ENCODE measurements around the gene PTX3. TPM values are rescaled to one million over a fixed set of nuclear protein-coding genes. Genes with fewer than 3 reads are reported as not detected.
A peak's percentile ranks its signal among the peaks of the same experiment; 100 is the strongest.

PTX3 gene
- total and polyA plus RNA-seq, 2 donors (not counting 1 experiment from before 2014, with no cell fraction given), result 464 to 555 TPM

DNA sequence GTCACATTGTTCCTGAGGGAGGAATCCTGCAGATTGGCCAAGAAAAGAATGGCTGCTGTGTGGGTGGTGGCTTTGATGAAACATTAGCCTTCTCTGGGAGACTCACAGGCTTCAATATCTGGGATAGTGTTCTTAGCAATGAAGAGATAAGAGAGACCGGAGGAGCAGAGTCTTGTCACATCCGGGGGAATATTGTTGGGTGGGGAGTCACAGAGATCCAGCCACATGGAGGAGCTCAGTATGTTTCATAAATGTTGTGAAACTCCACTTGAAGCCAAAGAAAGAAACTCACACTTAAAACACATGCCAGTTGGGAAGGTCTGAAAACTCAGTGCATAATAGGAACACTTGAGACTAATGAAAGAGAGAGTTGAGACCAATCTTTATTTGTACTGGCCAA, 6.1 kb downstream of the PTX3 start:
- peak; percentile 40 to 75 for DNase-seq (ENCODE audit: low read depth in 2 of 2)
- Histone ChIP-seq H3K4me1 (ENCODE audit: control insufficient read depth, extremely low read depth, insufficient read depth, low read length) (peaks cover 7% of the 10 kb centered on the region), H3K79me2 (ENCODE audit: control insufficient read depth, insufficient read depth, low read length) (peaks cover 45% of the 10 kb centered on the region)

DNA sequence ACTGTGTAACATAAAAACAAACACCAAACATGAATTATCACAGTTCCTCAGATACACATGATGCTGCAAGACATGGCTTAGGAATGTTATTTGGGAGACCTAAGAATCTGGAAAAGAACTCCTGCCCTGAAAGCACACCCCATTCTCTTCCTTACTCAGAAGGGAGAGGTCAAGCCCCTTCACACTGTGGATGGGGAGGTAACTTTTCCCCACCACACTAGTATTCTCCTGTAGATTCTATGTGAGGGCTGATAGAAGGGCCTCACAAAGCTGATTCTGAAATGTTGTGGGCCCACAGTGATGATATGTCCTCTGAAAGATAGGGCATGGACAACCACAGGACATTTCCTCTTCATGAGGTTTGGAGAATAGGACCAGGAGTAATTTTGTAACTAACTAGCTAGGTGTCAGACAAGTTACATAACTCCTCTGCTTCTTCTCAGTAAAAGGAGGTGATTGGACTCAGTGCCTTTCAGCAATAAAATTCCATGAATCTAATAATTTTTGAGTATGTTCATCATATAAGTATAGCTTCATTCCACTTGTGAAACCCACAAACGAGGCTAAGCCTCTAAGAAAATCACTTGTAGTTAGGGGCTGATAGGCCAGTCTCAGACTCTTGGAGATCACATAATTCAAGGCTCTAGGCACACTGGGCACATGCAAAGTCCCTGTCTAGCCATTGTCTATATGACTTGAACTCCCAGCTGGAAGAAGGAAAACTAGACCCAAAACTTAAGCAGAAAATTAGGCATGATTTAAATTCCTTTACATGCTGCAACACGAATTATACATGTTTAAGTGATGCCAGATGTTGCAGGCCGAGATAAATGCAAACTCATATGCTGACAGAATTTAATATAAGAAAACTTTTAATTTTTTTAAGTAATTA, 7.5 kb downstream of the PTX3 start:
- peaks cover 31% of the 10 kb centered on the region for H3K79me2 ChIP-seq (ENCODE audit: control insufficient read depth, insufficient read depth, low read length)
- no peak for TF ChIP-seq EZH2 (IDR thresholded peaks at IDR 0.05; ENCODE audit: low read length, missing control alignments)
- no peak for TF ChIP-seq CTCF (conservative IDR thresholded peaks at IDR 0.05 in 1 of 2, IDR thresholded peaks at IDR 0.05 in 1 of 2; ENCODE audit: low read depth in 1 of 2, low read length in 2 of 2)
- no peak overlapping the region for H3K4me3 ChIP-seq (replicated peaks in 1 of 4; ENCODE audit: control extremely low read depth in 1 of 4, insufficient read depth in 1 of 4, low read depth in 3 of 4, low read length in 4 of 4)
- no peak overlapping the region for H3K4me2 ChIP-seq (ENCODE audit: extremely low read depth, insufficient read depth, low read length)
- H3K9me3 ChIP-seq (ENCODE audit: control insufficient read depth, insufficient read depth, low read depth, low read length), result no peaks in the 10 kb centered on the region
- peaks cover 7% of the 10 kb centered on the region for H3K4me1 ChIP-seq (ENCODE audit: control insufficient read depth, extremely low read depth, insufficient read depth, low read length)
- no peak overlapping the region for H3K9ac ChIP-seq (ENCODE audit: insufficient read depth, low read length)
- H3K27ac ChIP-seq (ENCODE audit: insufficient read depth, low read length), result peak overlapping the region; percentile 37
- peaks cover 5% of the 10 kb centered on the region for H3K36me3 ChIP-seq (ENCODE audit: control insufficient read depth, insufficient read depth, low read length)
- no peaks in the 10 kb centered on the region for H3K27me3 ChIP-seq (ENCODE audit: control insufficient read depth, insufficient read depth, low read length)
- DNase-seq (ENCODE audit: low read depth in 2 of 2), result peak in 1 of 2 donors; percentile 87
- H2AFZ ChIP-seq (ENCODE audit: low read length), result no peak overlapping the region
- H4K20me1 ChIP-seq (ENCODE audit: control insufficient read depth, extremely low read depth, insufficient read depth, low read length), result no peaks in the 10 kb centered on the region

More for the DNA sequence above, 6.1 kb downstream of the PTX3 start:
- Histone ChIP-seq H3K9ac (ENCODE audit: insufficient read depth, low read length) (no peak overlapping the region), H3K27ac (ENCODE audit: insufficient read depth, low read length) (no peak overlapping the region), H2AFZ (ENCODE audit: low read length) (no peak overlapping the region), H3K27me3 (ENCODE audit: control insufficient read depth, insufficient read depth, low read length) (no peaks in the 10 kb centered on the region), H3K36me3 (ENCODE audit: control insufficient read depth, insufficient read depth, low read length) (peaks cover 8% of the 10 kb centered on the region), H3K4me2 (ENCODE audit: extremely low read depth, insufficient read depth, low read length) (peak overlapping the region; percentile 1), H3K4me3 (replicated peaks in 1 of 4; ENCODE audit: control extremely low read depth in 1 of 4, insufficient read depth in 1 of 4, low read depth in 3 of 4, low read length in 4 of 4) (peak overlapping the region in 1 of 4 experiments; percentile 98), H4K20me1 (ENCODE audit: control insufficient read depth, extremely low read depth, insufficient read depth, low read length) (no peaks in the 10 kb centered on the region), H3K9me3 (ENCODE audit: control insufficient read depth, insufficient read depth, low read depth, low read length) (no peaks in the 10 kb centered on the region)
- TF ChIP-seq EZH2 (IDR thresholded peaks at IDR 0.05; ENCODE audit: low read length, missing control alignments) (no peak), CTCF (conservative IDR thresholded peaks at IDR 0.05 in 1 of 2, IDR thresholded peaks at IDR 0.05 in 1 of 2; ENCODE audit: low read depth in 1 of 2, low read length in 2 of 2) (no peak)

DNA sequence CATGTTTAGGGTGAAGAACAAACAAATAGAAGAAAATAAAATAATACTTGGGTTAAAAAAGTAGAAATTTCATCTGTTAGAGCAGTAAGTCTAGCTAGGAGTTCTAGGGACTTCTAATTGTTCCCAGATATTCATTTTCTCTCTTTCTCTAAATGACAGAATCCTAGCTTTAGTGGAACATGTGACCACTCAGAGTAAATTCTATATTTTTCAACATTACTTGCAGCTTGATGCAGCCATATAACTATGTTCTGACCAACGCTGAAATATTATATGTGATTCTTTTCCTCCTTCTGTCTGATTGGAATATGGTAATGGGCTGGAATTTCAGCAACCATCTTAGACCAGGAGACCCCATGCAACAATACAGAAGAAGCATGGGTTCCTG, 8.1 kb downstream of the PTX3 start:
- H3K4me2 ChIP-seq (ENCODE audit: extremely low read depth, insufficient read depth, low read length), result no peak overlapping the region

More for the DNA sequence above, 8.1 kb downstream of the PTX3 start:
- peaks cover 24% of the 10 kb centered on the region for H3K79me2 ChIP-seq (ENCODE audit: control insufficient read depth, insufficient read depth, low read length)
- no peaks in the 10 kb centered on the region for H4K20me1 ChIP-seq (ENCODE audit: control insufficient read depth, extremely low read depth, insufficient read depth, low read length)
- H3K27me3 ChIP-seq (ENCODE audit: control insufficient read depth, insufficient read depth, low read length), result no peaks in the 10 kb centered on the region
- no peak overlapping the region for H3K9ac ChIP-seq (ENCODE audit: insufficient read depth, low read length)
- H3K4me1 ChIP-seq (ENCODE audit: control insufficient read depth, extremely low read depth, insufficient read depth, low read length), result peaks cover 7% of the 10 kb centered on the region
- no peak for TF ChIP-seq EZH2 (IDR thresholded peaks at IDR 0.05; ENCODE audit: low read length, missing control alignments)
- no peak for TF ChIP-seq CTCF (conservative IDR thresholded peaks at IDR 0.05 in 1 of 2, IDR thresholded peaks at IDR 0.05 in 1 of 2; ENCODE audit: low read depth in 1 of 2, low read length in 2 of 2)
- no peak overlapping the region for H3K4me3 ChIP-seq (replicated peaks in 1 of 4; ENCODE audit: control extremely low read depth in 1 of 4, insufficient read depth in 1 of 4, low read depth in 3 of 4, low read length in 4 of 4)
- H2AFZ ChIP-seq (ENCODE audit: low read length), result no peak overlapping the region
- H3K9me3 ChIP-seq (ENCODE audit: control insufficient read depth, insufficient read depth, low read depth, low read length), result no peaks in the 10 kb centered on the region
- H3K36me3 ChIP-seq (ENCODE audit: control insufficient read depth, insufficient read depth, low read length), result peaks cover 5% of the 10 kb centered on the region
- DNase-seq (ENCODE audit: low read depth in 2 of 2), result no peak
- no peak overlapping the region for H3K27ac ChIP-seq (ENCODE audit: insufficient read depth, low read length)

Measured in fibroblast of lung (primary cell).